HEK293 (cell line): ENCODE measurements around the gene ZSCAN16.

Source experiments
- HOXD13 ChIP-seq: sonication (generic); formaldehyde crosslinking; IDR thresholded peaks from 2 replicates; pipeline ENCODE4 v1.8.0; 2022; ENCODE audit warnings: missing genetic modification reagents, borderline replicate concordance
- ZNF221 ChIP-seq: fragments of 450-650 bp; formaldehyde crosslinking; IDR thresholded peaks from 2 replicates; pipeline ENCODE4 v1.5.1; 2017; ENCODE audit warnings: missing biosample characterization, missing genetic modification characterization, borderline replicate concordance
- ZNF274 ChIP-seq, 2 experiments: fragments of 200-500 bp in 1 of 2; fragments of 450-650 bp in 1 of 2; sonication (Bioruptor generic) in 1 of 2; formaldehyde crosslinking in 1 of 2; IDR thresholded peaks; 2 replicates each; pipeline versions ENCODE4 v1.5.1 to v1.6.1; 2014 to 2016; ENCODE audit warnings: borderline replicate concordance in 1 of 2, inconsistent platforms in 1 of 2, low read length in 1 of 2, missing biosample characterization in 1 of 2, missing genetic modification characterization in 1 of 2
- ZNF555 ChIP-seq: fragments of 450-650 bp; formaldehyde crosslinking; conservative IDR thresholded peaks from 2 replicates; pipeline ENCODE4 v1.5.1; 2017; ENCODE audit warnings: missing biosample characterization, mild to moderate bottlenecking, missing genetic modification characterization, inconsistent platforms
- ZNF76 ChIP-seq: fragments of 450-650 bp; formaldehyde crosslinking; IDR thresholded peaks from 2 replicates; pipeline ENCODE4; 2016; ENCODE audit warnings: low read depth, missing biosample characterization, missing genetic modification characterization, borderline replicate concordance

GRCh38 chr6:28121876-28122275, 2.5 kb upstream of the ZSCAN16 start:
- no peak for TF ChIP-seq ZNF221
- no peak for TF ChIP-seq ZNF76 (tag by site-specific recombination)
- no peak for TF ChIP-seq HOXD13 (CRISPR knock-in tag)
- TF ChIP-seq ZNF274 (IDR thresholded peaks at IDR 0.05; ENCODE audit: low read length): no peak
- TF ChIP-seq ZNF274 (tag by site-specific recombination; IDR thresholded peaks at IDR 0.05; ENCODE audit: borderline replicate concordance): no peak
- TF ChIP-seq ZNF555 (tag by site-specific recombination): no peak
